ENCODE data around the gene BGN.

Gene BGN

DNA sequence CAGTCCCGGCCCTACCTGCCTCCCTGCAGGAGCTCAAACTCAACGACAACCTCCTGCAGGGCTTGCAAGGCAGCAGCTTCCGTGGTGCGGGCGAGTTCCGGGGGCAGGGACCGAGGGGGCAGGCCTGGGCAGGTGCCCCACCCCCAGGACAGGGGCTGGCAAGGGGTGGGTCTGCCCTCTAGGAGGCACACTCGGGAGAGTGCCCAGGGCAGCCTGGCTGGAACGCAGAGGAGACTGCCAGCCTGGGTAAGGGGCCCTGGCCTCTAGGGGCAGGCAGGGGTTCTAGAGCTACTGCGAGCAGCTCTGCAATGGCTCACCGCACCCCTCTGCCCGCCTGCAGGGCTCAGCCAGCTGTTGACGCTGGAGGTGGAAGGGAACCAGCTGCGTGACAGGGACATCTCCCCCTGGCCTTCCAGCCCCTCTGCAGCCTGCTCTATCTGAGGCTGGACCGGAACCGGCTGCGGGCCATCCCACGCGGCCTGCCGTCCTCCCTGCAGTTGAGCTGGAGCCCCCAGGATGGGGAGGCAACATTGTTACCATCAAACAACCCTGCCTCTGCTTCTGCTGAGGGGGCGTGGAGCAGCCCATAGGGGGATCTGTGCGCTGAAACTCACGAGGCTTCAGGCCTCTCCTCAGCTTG lies 12.3 kb upstream of the BGN start:
- TF ChIP-seq, protein P1, sequence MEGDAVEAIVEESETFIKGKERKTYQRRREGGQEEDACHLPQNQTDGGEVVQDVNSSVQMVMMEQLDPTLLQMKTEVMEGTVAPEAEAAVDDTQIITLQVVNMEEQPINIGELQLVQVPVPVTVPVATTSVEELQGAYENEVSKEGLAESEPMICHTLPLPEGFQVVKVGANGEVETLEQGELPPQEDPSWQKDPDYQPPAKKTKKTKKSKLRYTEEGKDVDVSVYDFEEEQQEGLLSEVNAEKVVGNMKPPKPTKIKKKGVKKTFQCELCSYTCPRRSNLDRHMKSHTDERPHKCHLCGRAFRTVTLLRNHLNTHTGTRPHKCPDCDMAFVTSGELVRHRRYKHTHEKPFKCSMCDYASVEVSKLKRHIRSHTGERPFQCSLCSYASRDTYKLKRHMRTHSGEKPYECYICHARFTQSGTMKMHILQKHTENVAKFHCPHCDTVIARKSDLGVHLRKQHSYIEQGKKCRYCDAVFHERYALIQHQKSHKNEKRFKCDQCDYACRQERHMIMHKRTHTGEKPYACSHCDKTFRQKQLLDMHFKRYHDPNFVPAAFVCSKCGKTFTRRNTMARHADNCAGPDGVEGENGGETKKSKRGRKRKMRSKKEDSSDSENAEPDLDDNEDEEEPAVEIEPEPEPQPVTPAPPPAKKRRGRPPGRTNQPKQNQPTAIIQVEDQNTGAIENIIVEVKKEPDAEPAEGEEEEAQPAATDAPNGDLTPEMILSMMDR (IDR thresholded peaks at IDR 0.05; ENCODE audit: low read length, missing control alignments), result no peak
- H3K4me3 ChIP-seq (replicated peaks; ENCODE audit: low read depth, low read length), result no peak overlapping the region
- DNase-seq (ENCODE audit: low read depth), result no peak

DNA sequence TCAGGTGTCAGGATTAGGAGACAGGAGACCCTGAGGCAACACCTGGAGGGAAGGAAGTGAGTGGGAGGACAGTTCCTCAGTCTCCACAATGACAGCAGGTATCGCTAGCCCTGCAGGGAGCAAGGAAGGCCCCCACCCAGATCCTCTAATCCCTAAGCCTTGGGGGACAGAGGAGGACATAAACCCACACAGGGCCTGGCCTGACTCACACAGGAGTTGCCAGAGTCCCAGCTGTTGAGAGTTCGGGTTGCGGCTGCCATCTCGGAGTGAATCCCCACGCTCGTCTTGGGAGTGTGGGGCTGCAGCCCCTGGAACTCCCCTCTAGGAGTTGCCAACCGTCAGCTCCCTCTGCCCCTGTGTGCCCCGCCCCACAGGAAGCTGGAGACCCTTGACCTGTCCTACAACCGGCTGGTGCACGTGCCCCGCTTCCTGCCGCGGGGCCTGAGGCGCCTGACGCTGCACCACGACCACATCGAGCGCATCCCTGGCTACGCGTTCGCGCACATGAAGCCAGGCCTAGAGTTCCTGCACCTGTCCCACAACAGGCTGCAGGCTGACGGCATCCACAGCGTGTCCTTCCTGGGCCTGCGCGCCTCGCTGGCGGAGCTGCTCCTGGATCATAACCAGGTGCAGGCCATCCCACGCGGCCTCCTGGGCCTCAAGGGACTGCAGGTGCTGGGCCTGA lies 9.2 kb upstream of the BGN start:
- H3K4me3 ChIP-seq (replicated peaks; ENCODE audit: low read depth, low read length), result no peak overlapping the region
- TF ChIP-seq, protein P1 (IDR thresholded peaks at IDR 0.05; ENCODE audit: low read length, missing control alignments), result no peak
- DNase-seq (ENCODE audit: low read depth), result no peak

DNA sequence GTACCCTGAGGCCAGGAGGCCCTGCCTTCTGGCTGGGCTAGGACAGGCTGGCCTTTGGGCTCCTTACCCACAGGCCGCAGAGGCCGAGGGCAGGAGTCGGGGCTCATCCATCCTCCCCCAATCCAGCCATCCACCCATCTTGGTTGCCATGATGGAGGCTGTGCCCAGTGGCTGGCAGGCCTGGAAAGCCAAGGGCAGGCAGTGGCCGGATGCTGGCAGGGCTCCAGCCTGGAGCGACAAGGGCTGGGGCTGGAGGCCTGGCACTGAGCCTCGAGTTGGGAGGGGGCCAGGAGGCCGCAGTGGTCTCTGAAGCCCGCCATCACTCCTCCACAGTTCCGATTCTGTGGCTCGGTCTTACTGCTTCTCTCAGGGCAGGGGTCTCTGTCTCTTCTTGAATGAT lies 8.6 kb upstream of the BGN start:
- TF ChIP-seq, protein P1 (IDR thresholded peaks at IDR 0.05; ENCODE audit: low read length, missing control alignments), result no peak
- H3K4me3 ChIP-seq (replicated peaks; ENCODE audit: low read depth, low read length), result no peak overlapping the region
- no peak for DNase-seq (ENCODE audit: low read depth)

DNA sequence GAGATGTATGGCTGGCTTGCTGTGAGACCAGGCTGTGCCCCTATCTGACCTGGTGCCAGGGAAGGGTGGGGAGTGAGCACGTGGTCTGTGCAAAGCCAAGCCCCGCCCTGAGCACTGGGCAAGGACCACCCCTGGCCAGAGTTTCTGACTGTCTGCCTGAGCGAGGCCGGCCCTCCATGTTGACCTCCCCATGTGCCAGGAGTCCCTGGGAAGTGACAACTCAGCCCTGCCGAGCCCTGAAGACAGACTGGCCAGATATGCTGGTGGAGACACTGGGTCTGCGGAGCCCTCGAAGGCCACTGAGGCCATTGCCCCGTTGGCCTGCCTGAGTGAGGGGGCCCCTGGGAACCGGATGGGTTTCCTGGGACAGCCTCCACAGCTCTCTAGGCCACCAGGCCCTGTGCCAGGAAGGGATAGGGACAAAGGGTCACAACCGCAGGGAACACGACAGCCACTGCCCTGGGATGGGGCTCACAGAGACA lies 7.1 kb upstream of the BGN start:
- TF ChIP-seq, protein P1 (IDR thresholded peaks at IDR 0.05; ENCODE audit: low read length, missing control alignments), result no peak
- H3K4me3 ChIP-seq (replicated peaks; ENCODE audit: low read depth, low read length), result no peak overlapping the region
- no peak for DNase-seq (ENCODE audit: low read depth)

DNA sequence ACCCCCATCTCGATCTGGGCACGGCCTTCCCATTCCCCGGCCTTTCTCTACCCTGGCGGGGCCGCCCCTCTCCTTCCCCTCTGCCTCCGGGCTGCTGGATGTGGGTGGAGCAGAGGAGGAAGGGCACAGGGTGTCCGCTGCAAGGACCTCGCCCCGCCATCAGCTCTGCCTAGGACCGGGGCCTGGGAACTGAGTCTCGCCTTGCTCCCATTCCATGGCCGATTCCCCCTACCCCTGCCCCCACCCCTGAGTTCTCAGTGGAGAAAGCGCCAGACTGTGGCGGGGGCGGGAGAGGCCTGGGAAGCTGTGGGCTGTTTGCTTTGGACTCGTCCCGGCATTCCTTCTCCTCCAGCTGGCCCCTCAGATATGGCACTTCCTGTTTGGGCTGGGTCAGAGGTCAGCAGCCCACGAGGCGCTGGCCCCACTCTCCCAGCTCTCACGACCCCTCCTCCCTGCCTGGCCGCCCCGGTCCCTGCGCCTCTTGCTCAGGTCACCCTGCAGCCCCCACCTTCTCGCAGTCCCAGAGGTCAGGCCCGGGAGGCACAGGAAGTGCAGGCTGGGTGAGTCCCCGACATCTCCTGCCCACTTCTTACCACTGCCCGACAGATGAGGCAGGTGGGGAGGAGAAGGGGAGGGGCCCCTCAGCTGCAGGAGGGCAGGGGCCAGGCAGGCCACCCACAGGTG lies 6.4 kb upstream of the BGN start:
- H3K4me3 ChIP-seq (replicated peaks; ENCODE audit: low read depth, low read length), result no peak overlapping the region
- TF ChIP-seq, protein P1 (IDR thresholded peaks at IDR 0.05; ENCODE audit: low read length, missing control alignments), result no peak
- peak; percentile 62 for DNase-seq (ENCODE audit: low read depth)

DNA sequence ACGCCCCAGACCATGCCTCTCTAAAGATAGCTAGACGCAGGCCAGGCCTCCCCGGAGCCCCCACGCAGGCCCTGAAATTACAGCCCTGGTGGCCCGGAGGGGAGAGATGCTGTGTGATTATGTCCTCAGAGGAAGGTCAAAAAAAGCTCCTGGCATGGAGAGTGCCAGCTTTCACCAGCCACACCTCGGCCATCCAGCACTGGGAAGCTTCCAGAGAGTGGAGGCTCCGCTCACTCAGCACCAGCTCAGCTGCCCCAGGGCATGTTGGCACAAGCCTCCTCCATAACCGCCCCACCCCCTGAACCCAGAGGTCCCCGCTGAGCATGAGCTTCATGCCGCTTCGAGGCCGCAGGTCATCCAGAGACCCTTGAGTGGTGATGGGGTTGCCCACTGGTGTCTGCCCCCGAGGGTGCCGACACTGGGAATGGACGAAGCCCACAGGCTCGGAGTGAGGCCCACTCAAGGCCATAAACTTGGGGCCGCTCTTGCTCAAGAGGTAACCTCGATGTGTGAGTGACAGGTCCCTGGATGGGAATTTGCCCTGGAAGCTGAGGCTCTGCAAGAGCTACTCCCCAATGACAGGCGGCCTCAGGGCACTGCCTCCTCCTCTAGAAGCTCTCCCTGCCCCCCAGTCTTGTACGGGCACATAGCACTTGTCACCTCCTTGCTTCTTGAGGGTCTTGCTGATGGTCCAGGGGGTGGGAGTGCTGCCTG lies 4.4 kb upstream of the BGN start:
- H3K4me3 ChIP-seq (replicated peaks; ENCODE audit: low read depth, low read length), result no peak overlapping the region
- DNase-seq (ENCODE audit: low read depth), result no peak
- TF ChIP-seq, protein P1 (IDR thresholded peaks at IDR 0.05; ENCODE audit: low read length, missing control alignments), result no peak

Data from fibroblast of pulmonary artery (primary cell).